DND-41 (cell line): ENCODE results near the gene AGAP2.

Experiments used
- ATAC-seq: fragments of 200-7000 bp; cut with Tn5 transposase; 3 replicates; pipeline ENCODE4 v1.9.1; 2021; ENCODE audit warnings: low read depth; ENCODE audit not compliant: insufficient read depth
- DNase-seq: peaks from one replicate; pipeline ENCODE4 v3.0.0-alpha.2; 2020
- H2AFZ ChIP-seq: 2 replicates; pipeline ENCODE4 v1.6.0; 2012; ENCODE audit warnings: low read depth, low read length
- H3K27ac ChIP-seq: 2 replicates; pipeline ENCODE4 v1.5.1; 2012; ENCODE audit warnings: low read length, inconsistent platforms
- H3K27me3 ChIP-seq: fragments of 200-600 bp; sonication (generic); 2 replicates; pipeline ENCODE4 v1.6.0; 2012; ENCODE audit warnings: low read length, mild to moderate bottlenecking, inconsistent platforms; ENCODE audit not compliant: insufficient read depth, poor library complexity
- H3K36me3 ChIP-seq: 2 replicates; pipeline ENCODE4 v1.5.1; 2012; ENCODE audit warnings: low read length, inconsistent platforms; ENCODE audit not compliant: insufficient read depth
- H3K4me1 ChIP-seq: 2 replicates; pipeline ENCODE4 v1.5.1; 2012; ENCODE audit warnings: mild to moderate bottlenecking, low read length; ENCODE audit not compliant: insufficient read depth
- H3K4me2 ChIP-seq: 2 replicates; pipeline ENCODE4 v1.6.0; 2012; ENCODE audit warnings: mild to moderate bottlenecking, moderate library complexity, low read length, inconsistent platforms; ENCODE audit not compliant: insufficient read depth
- H3K4me3 ChIP-seq, 2 experiments: fragments of 200-600 bp in 1 of 2; shearing (Covaris generic) in 1 of 2; 2 replicates each; pipeline ENCODE4 v1.5.1; 2012 to 2016; ENCODE audit warnings: inconsistent platforms in 2 of 2, low read length in 2 of 2, mild to moderate bottlenecking in 2 of 2, low read depth in 1 of 2, moderate library complexity in 1 of 2
- H3K79me2 ChIP-seq: 2 replicates; pipeline ENCODE4 v1.6.0; 2012; ENCODE audit warnings: low read length, inconsistent platforms; ENCODE audit not compliant: insufficient read depth
- H3K9ac ChIP-seq: 2 replicates; pipeline ENCODE4 v1.6.0; 2012; ENCODE audit warnings: low read depth, mild to moderate bottlenecking, inconsistent platforms, low read length, moderate library complexity
- H3K9me3 ChIP-seq: 2 replicates; pipeline ENCODE4 v1.5.1; 2012; ENCODE audit warnings: low read length, moderate library complexity, mild to moderate bottlenecking, inconsistent platforms; ENCODE audit not compliant: insufficient read depth, severe bottlenecking
- H4K20me1 ChIP-seq: 2 replicates; pipeline ENCODE4 v1.6.0; 2012; ENCODE audit warnings: low read length; ENCODE audit not compliant: insufficient read depth
- EZH2 ChIP-seq: IDR thresholded peaks from 3 replicates; pipeline ENCODE4 v1.6.1; 2012; ENCODE audit warnings: borderline replicate concordance, low read depth, mild to moderate bottlenecking, moderate library complexity, low read length, inconsistent platforms; ENCODE audit not compliant: severe bottlenecking
- TF ChIP-seq, protein P1 (sequence below): IDR thresholded peaks from 2 replicates; pipeline ENCODE4 v1.5.1; 2012; ENCODE audit warnings: borderline replicate concordance, low read length, moderate library complexity, mild to moderate bottlenecking; ENCODE audit not compliant: poor library complexity, severe bottlenecking; ENCODE audit errors: extremely low read depth

The AGAP2 gene

DNA sequence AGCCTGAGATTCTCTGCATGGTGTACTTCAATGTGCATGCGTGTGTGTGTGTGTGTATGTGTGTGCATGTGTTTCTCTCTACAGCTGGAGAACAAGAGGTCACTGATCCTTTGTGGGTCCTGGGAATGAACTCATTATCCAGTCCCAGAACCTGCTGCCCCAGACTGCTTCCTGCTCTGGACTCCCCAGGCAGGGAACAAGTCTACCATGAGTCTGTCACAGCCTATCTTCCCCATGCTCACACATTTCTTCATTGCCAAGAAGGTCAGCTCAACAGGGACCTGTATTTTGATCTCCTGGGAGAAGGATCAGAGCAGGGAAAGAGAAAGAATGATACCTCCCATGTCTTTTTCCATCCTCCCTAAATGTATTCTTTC is 2.9 kb upstream of the AGAP2 start:
- TF ChIP-seq, protein P1, sequence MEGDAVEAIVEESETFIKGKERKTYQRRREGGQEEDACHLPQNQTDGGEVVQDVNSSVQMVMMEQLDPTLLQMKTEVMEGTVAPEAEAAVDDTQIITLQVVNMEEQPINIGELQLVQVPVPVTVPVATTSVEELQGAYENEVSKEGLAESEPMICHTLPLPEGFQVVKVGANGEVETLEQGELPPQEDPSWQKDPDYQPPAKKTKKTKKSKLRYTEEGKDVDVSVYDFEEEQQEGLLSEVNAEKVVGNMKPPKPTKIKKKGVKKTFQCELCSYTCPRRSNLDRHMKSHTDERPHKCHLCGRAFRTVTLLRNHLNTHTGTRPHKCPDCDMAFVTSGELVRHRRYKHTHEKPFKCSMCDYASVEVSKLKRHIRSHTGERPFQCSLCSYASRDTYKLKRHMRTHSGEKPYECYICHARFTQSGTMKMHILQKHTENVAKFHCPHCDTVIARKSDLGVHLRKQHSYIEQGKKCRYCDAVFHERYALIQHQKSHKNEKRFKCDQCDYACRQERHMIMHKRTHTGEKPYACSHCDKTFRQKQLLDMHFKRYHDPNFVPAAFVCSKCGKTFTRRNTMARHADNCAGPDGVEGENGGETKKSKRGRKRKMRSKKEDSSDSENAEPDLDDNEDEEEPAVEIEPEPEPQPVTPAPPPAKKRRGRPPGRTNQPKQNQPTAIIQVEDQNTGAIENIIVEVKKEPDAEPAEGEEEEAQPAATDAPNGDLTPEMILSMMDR: no peak
- no peak for TF ChIP-seq EZH2
- peaks cover 34% of the 10 kb centered on the region for H3K79me2 ChIP-seq
- H3K4me3 ChIP-seq: peak overlapping the region; percentile 36 to 75; a peak in 3 of 4 replicates
- peaks cover 6% of the 10 kb centered on the region for H3K36me3 ChIP-seq
- peaks cover 20% of the 10 kb centered on the region for H4K20me1 ChIP-seq
- ATAC-seq (no peak), DNase-seq (no peak)
- H3K4me2 ChIP-seq: peak overlapping the region; percentile 92
- peak overlapping the region; percentile 83 for H2AFZ ChIP-seq
- no peaks in the 10 kb centered on the region for H3K9me3 ChIP-seq
- peak overlapping the region; percentile 88 for H3K27ac ChIP-seq
- H3K9ac ChIP-seq: peak overlapping the region; percentile 61
- peaks cover 59% of the 10 kb centered on the region for H3K4me1 ChIP-seq
- H3K27me3 ChIP-seq: no peaks in the 10 kb centered on the region

DNA sequence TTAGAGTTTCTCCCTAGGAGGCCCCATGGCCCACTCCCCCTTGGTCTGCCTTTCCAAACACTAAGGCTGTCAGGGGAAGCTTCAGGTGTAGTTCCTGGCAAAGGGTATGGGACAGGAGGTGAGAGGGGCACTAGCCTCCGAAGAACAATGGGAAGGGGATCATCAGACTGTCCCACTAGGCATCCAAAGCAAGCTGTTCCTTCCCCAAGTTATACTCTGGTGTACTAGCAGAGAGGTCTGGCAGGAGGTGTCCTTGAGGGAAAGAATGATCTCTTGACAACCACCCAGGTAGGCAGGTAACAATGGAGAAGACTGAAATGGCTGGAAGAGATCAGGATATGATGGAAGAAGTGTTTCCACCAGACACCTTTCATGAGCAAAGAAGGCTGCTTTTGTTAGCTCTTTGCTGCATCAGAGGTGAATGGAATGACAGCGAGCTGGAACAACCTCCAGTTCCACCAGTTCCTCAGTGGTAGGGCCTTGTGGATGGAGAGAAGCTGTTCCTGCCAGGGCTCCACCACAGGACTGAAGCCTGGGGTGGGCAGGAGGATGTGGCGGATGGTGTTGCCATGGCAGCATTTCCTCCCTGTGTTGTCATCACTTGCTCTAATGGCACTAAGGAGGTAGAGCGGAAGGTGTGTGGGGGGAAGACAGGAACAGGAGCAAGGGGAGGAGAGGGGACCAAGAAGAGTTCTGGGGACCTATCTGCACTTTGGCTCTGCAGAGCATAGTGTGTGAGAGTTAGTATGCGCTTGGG is 2.3 kb upstream of the AGAP2 start:
- Histone ChIP-seq H3K4me3 (peak overlapping the region; percentile 36 to 75; a peak in 3 of 4 replicates), H3K9ac (peak overlapping the region; percentile 61), H3K79me2 (peaks cover 34% of the 10 kb centered on the region), H4K20me1 (peaks cover 21% of the 10 kb centered on the region), H3K36me3 (peaks cover 4% of the 10 kb centered on the region; the same call in 1 of the 2 replicates), H3K4me2 (peak overlapping the region; percentile 92), H3K27ac (peak overlapping the region; percentile 88), H3K4me1 (peaks cover 53% of the 10 kb centered on the region), H3K27me3 (no peaks in the 10 kb centered on the region), H2AFZ (0 out of 2 replicates have a peak overlapping the region, but pooled peaks have one; percentile 83), H3K9me3 (no peaks in the 10 kb centered on the region)
- DNase-seq (peak; percentile 89), ATAC-seq (peak; percentile 79)
- TF ChIP-seq EZH2: no peak
- TF ChIP-seq, protein P1: no peak

DNA sequence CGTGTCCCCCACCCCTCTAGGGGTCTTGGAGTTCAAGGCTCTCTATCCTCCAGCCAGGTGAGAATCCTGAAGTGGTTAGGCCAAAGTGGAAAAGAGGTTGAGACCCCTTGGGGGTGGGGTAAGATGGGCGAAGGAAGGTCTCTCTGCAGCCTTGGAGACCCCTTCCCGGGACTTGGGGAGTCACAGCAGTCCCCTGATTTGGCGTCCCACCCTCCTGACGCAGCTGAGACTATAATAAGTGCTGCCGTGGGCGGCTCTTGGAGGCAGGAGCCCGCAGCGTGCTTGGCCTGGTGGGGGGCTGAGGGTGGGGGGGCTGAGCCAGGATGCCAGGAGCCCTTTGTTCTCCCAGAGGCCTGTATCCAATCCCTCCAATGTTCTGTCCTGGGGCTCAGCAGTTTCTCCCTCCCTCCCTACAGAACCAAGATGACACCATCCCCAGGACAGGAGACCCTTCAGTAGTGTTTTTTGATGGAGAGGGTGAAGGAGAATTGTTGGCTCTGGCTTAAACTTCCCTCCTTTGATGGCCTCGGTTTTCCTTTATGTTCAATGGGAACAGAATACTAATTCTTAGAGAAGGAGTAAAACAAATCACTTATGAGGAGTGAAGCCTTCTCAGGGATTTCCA is 1.5 kb upstream of the AGAP2 start:
- no peak for ATAC-seq
- Histone ChIP-seq H3K4me3 (no peak overlapping the region), H3K9me3 (no peaks in the 10 kb centered on the region), H2AFZ (no peak overlapping the region), H3K27me3 (no peaks in the 10 kb centered on the region), H3K27ac (peak overlapping the region; percentile 37; the same call in 1 of the 2 replicates), H4K20me1 (peaks cover 21% of the 10 kb centered on the region), H3K36me3 (peaks cover 8% of the 10 kb centered on the region; the same call in 1 of the 2 replicates), H3K4me2 (peak overlapping the region; percentile 92), H3K79me2 (peaks cover 32% of the 10 kb centered on the region), H3K9ac (no peak overlapping the region), H3K4me1 (peaks cover 48% of the 10 kb centered on the region)
- no peak for DNase-seq
- TF ChIP-seq, protein P1: no peak
- TF ChIP-seq EZH2: no peak
